Stimulated activated CD4-positive, alpha-beta T cell treated with anti-CD3 and anti-CD28 coated beads, Interleukin-15, amount 100 ng/mL, for 24 hours (primary cell): Measurements from ENCODE around the gene ATF7IP2.
A peak's percentile ranks its signal among the peaks of the same experiment; 100 is the strongest.
"Not testable (repeated sequence)": the region's sequence is repeated elsewhere in the genome, so short reads cannot be mapped to it uniquely, and the experiment has no call there.

Experiments used
- DNase-seq: peaks from one replicate; pipeline ENCODE4 v3.0.0-alpha.2; 2020

The ATF7IP2 gene, protein sequence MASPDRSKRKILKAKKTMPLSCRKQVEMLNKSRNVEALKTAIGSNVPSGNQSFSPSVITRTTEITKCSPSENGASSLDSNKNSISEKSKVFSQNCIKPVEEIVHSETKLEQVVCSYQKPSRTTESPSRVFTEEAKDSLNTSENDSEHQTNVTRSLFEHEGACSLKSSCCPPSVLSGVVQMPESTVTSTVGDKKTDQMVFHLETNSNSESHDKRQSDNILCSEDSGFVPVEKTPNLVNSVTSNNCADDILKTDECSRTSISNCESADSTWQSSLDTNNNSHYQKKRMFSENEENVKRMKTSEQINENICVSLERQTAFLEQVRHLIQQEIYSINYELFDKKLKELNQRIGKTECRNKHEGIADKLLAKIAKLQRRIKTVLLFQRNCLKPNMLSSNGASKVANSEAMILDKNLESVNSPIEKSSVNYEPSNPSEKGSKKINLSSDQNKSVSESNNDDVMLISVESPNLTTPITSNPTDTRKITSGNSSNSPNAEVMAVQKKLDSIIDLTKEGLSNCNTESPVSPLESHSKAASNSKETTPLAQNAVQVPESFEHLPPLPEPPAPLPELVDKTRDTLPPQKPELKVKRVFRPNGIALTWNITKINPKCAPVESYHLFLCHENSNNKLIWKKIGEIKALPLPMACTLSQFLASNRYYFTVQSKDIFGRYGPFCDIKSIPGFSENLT

GRCh38 chr16:10385725-10386516 is at the start of gene ATF7IP2:
ATF7IP2 (plus strand) TSS chr16:10386061; CDS start chr16:10430621, 44,560 bp downstream.
- DNase-seq = peak; percentile 96

DNA sequence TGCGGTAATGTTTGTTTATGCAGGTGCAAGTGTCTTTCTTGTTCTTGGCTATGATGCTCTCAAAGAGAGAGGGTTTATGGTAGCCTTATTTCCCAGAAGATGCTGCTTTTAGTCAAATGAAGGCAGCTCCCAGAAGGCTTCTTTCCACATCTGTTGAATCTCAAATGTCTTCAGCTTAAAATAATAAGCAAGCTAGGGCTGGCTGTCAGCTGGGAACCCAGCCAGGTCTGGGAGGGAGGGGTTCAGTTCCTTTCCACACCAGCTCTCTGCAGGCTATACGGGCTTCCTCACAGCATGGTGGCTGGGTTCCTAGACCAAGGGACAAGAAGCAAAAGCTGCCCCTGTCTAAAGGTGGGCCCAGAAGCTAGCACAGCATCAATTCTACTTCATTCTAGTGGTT is 47.4 kb upstream of the ATF7IP2 start:
- no peak for DNase-seq

- no peak for DNase-seq
Measured at GRCh38 chr16:10339777-10340732, 45.8 kb upstream of the ATF7IP2 start.

GRCh38 chr16:10343124-10343760 is 42.6 kb upstream of the ATF7IP2 start:
- DNase-seq = no peak

- not testable (repeated sequence) for DNase-seq
Measured at GRCh38 chr16:10344699-10345098, 41.2 kb upstream of the ATF7IP2 start.

- DNase-seq = no peak
Measured at GRCh38 chr16:10345629-10346028, 40.2 kb upstream of the ATF7IP2 start.

GRCh38 chr16:10349851-10350250 is 36.0 kb upstream of the ATF7IP2 start:
- no peak for DNase-seq

DNA sequence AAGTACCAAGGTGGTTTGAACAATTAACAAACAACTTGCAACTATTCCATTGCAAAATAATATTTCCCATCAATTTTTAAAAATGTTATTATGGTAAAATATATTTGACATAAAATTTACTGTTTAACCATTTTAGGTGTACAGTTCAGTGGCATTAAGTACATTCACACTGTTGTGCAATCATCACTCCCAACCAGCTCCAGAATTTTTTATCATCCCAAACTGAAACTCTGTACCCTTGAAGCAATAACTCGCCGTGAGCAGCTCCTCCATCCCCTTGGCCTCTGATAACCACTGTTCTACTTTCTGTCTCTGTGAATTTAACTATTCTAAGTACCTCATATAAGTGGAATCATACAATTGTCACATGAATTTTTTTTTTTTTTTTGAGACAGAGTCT is 33.6 kb upstream of the ATF7IP2 start:
- no peak for DNase-seq

DNA sequence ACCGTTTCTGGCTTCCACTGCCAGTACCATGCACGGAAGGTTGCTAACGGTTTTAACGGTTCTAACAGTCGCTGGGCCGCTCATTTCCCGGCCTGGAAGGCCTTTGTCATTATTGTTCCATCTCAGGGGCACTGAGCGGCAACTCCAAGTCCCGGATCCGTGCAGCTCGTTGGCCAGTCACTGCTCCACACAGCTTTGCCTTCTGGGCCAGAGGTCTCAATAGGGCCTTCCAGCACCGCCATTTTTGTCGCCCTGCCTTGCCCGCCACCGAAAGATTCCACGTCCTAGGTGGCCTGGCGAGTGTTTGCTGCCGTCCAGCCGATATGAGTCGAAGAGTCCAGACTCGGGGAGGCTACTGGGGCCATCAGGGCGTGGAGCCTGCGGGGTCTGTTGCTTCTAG is 30.3 kb upstream of the ATF7IP2 start:
- DNase-seq = no peak

- DNase-seq = no peak
Measured at GRCh38 chr16:10356870-10357842, 28.7 kb upstream of the ATF7IP2 start.

GRCh38 chr16:10361747-10362076 is 24.1 kb upstream of the ATF7IP2 start:
- DNase-seq = not testable (repeated sequence)

DNA sequence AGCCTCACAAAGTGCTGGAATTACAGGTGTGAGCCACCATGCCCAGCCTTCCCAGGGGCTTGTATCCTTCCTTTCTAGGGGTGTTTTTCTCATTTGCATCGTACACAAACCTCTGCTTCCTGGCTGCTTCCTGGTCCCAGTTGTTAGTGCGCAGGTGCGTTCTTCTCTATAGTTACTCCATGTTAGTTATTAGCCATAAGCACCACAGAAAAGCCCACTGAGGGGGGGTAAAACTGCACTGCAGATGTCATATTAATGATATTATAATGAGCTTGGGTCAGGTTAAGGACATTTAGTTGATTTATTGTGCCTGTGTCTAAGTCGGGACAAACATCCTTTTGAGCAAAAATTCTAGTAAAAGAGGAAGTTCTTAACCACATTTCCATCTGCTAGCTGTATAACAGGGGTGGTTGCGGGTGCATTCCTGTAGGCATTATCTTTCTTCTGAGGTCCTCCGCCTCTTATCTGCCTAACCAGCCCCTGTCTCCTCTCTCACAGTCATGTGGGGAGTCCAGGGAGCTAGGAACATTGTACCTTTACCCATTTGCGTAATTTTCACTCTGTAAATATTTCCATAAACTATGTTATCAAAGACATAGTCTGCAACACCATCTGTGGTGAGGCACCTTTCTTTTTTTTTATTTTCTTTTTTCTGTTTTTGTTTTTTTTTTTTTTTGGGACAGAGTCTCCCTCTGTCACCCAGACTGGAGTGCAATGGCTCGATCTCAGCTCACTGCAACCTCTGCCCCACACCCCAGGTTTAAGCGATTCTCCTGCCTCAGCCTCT is 23.6 kb upstream of the ATF7IP2 start:
- DNase-seq = peak; percentile 20

DNA sequence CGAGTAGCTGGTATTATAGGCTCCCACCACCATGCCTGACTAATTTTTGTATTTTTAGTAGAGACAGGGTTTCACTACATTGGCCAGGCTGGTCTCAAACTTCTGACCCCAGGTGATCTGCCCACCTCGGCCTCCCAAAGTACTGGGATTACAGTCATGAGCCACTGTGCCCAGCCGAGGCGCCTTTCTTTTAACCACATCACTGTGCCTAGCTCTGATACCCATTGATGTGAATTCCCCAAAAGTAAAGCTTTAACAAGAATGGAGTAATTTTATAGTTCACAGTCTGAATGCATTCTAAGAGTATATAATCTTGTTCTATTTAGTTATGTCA is 23.0 kb upstream of the ATF7IP2 start:
- DNase-seq = not testable (repeated sequence)

DNA sequence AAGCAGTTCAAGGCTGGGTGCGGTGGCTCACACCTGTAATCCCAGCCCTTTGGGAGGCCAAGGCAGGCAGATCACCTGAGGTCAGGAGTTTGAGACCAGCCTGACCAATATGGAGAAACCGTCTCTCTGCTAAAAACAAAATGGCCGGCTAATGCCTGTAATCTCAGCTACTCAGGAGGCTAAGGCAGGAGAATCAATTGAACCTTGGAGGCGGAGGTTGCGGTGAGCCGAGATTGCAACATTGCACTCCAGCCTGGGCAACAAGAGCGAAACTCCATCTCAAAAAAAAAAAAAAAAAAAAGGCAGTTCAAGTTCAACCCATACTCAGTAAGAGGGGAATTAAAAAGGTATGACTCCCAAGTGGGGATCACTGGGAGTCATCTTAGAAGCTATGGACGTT is 19.2 kb upstream of the ATF7IP2 start:
- DNase-seq = not testable (repeated sequence)

DNA sequence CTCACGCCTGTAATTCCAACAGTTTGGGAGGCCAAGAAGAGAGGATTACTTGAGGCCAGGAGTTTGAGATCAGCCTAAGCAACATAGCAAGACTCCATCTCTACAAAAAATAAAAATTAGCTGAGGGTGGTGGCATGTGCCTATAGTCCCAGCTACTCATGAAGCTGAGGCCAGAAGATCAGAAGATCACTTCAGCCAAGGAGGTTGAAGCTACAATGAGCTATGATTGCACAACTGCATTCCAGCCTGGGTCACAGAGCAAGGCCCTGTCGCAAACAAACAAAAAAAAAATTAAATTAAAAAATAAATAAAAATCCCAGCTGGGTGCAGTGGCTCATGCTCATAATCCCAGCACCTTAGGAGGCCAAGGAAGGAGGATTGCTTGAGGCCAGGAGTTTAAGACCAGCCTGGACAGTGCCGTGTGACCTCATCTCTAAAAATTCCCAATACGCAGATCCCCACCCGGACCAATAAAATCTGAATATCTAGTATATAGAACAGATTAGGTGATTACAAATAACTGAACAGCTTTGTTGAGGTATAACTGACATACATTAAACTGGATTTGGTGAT is 18.2 kb upstream of the ATF7IP2 start:
- DNase-seq = no peak

DNA sequence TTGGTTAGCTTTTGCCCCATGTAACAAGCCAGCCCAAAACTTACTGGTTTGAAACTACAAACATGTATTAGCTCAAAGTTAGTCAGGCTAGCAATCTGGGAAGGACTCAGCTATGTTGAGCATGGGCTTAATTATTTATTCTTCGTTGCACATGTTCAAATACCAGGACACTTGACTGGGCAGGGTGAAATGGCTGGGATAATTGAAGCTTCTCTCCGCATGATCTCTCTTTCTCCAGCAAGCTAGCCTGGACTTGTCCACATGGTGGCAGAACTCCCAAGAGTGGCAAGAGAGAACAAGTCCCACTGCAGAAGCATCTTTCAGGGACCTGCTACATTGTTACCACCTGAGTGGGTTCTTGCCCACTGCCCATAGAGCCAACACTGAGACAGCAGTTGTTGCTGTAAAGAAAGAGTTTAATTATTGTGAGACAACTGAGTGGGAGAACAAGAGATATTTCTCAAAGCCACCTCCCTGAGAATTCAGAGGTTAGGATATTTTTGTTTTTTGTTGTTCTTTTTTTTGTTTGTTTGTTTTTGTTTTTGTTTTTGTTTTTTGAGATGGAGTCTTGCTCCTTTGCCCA is 16.8 kb upstream of the ATF7IP2 start:
- no peak for DNase-seq

DNA sequence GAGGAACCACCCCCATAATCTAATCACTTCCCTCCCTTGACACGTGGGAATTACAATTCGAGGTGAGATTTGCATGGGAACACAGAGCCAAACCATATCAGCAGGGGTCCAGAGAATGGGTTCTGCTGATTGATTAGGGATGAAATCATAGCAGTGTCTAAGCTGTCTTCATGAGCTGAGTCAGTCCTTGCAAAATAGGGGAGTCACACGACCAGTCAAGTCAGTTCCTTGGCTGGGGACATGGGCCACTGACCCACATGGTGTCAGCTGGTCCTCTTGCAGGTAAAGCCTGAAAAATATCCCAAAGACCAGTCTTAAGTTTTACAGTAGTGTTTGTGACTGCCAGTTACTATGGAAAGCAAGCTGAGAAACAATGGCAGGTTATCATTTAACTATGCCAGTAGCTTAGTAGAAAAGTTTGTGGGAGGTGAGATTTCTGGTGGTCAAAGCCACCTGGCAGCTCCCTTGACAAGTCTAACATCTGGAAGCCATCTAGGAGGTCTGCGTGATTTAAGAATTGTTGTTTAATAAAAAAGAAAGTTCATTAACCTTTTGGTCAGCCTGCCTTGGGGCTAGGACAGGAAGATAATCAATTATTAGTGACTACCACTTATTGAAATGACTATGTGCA is 15.7 kb upstream of the ATF7IP2 start:
- DNase-seq = no peak

- DNase-seq = no peak
Measured at GRCh38 chr16:10371592-10371991, 14.3 kb upstream of the ATF7IP2 start.

DNA sequence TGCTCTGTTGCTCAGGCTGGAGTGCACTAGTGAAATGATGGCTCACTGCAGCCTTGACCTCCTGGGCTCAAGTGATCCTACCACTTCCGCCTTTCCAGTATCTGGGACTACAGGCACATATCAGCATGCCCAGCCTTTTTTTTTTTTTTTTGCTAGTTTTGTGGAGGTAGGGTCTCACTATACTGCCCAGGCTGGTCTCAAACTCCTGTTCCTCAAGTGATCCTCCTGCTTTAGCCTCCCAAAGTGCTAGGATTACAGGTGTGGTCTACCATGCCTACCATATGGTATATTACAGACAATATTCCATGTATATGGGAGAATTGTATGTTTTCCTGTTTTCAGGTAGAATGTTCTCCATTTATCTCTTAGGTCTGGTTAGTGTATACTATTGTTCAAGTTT is 12.3 kb upstream of the ATF7IP2 start:
- DNase-seq = no peak
